DOHH2 (cell line): ENCODE results near the gene OGFOD3.

Experiments used
- CTCF ChIP-seq: fragments of 200-600 bp; sonication (generic); IDR thresholded peaks from one replicate; pipeline ENCODE4 v1.5.1; 2014; ENCODE audit warnings: antibody characterized with exemption, mild to moderate bottlenecking, low read depth, low read length; ENCODE audit not compliant: poor library complexity, severe bottlenecking
- EZH2phosphoT487 ChIP-seq: fragments of 200-600 bp; sonication (generic); IDR thresholded peaks from 2 replicates; pipeline ENCODE4 v1.6.1; 2017; ENCODE audit warnings: borderline replicate concordance, mild to moderate bottlenecking, antibody characterized with exemption, low read length, moderate library complexity, mixed read lengths

- TF ChIP-seq EZH2phosphoT487, result no peak
- TF ChIP-seq CTCF, result no peak
Measured at GRCh38 chr17:82385559-82386254, 32.7 kb downstream of the OGFOD3 start.
